K562 treated with DMSO at 1 percent for 4 hours (cell line): ENCODE results near the gene LSM10. TPM values are rescaled to one million over a fixed set of nuclear protein-coding genes. Genes with fewer than 3 reads are reported as not detected.

Source experiments
- total RNA-seq: library from RNA; unstranded; fragments of 300-600 nt; gene quantifications from 2 replicates; pipeline ENCODE4 v1.2.3, GENCODE V29; 2022; ENCODE audit not compliant: insufficient read depth

The LSM10 gene
- total RNA-seq: 142 and 147 TPM in 2 replicates

GRCh38 chr1:36397378-36398230 is at the start of gene LSM10:
LSM10 (minus strand) TSS chr1:36397908; CDS start chr1:36394129, 3,779 bp downstream.

GRCh38 chr1:36385410-36386264 is 12.1 kb downstream of the LSM10 start, which contains the start of gene STK40:
STK40 (minus strand) TSS chr1:36385924; CDS start chr1:36361332, 24,592 bp downstream.

Other genes starting within 250 kb of the LSM10 start
- gene TRAPPC3, start 248.4 kb downstream of the LSM10 start, total RNA-seq: 119 and 134 TPM in 2 replicates
- 81.8 and 90.8 TPM in 2 replicates for gene MAP7D1, start 241.7 kb downstream of the LSM10 start, total RNA-seq
- 37.4 and 51.1 TPM in 2 replicates for gene THRAP3, start 173.5 kb downstream of the LSM10 start, total RNA-seq
- gene SH3D21, start 91.5 kb downstream of the LSM10 start, total RNA-seq: 0.53 and 1.2 TPM in 2 replicates
- 69.7 and 70.0 TPM in 2 replicates for gene EVA1B, start 74.3 kb downstream of the LSM10 start, total RNA-seq
- gene STK40, start 12.0 kb downstream of the LSM10 start, total RNA-seq: 153 and 169 TPM in 2 replicates
- not detected in 2 replicates for gene OSCP1, start 52.5 kb upstream of the LSM10 start, total RNA-seq
- 136 TPM in 2 replicates for gene MRPS15, start 66.5 kb upstream of the LSM10 start, total RNA-seq
- gene CSF3R, start 85.0 kb upstream of the LSM10 start, total RNA-seq: 7.9 and 13.3 TPM in 2 replicates